Spleen (tissue), 7 donors: Measurements from ENCODE around the gene ENO4.

Experiments used
- CTCF ChIP-seq, 11 experiments: fragments of 200-600 bp in 7 of 11; fragments of 450-650 bp in 4 of 11; sonication (generic) in 4 of 11; IDR thresholded peaks in 8 of 11; conservative IDR thresholded peaks in 3 of 11; 1 replicate in 7 of 11; 2 replicates in 4 of 11; pipeline versions ENCODE4 v1.4.0 to v1.8.0; 2016 to 2021; ENCODE audit warnings: antibody characterized with exemption in 11 of 11, inconsistent platforms in 4 of 11, mild to moderate bottlenecking in 1 of 11
- POLR2A ChIP-seq, 3 donors: fragments of 450-650 bp; IDR thresholded peaks; one replicate each; pipeline ENCODE4 v1.5.1; 2017; ENCODE audit warnings: antibody characterized with exemption in 3 of 3, mild to moderate bottlenecking in 1 of 3
- POLR2AphosphoS5 ChIP-seq, 3 donors: sonication (generic); formaldehyde crosslinking; IDR thresholded peaks; one replicate each; pipeline ENCODE4 v1.5.1; 2017; ENCODE audit warnings: antibody characterized with exemption in 3 of 3
- donor health status: DM: no; HTN: no; CAD: no; lungs with moderate emphysema.
- donor health status: DM: no; HTN: no; CAD: no.
- donor health status: DM: no; HTN: no; CAD: no.

- TF ChIP-seq CTCF (IDR thresholded peaks at IDR 0.05 in 8 of 11, conservative IDR thresholded peaks at IDR 0.05 in 3 of 11) (no peak), POLR2A (IDR thresholded peaks at IDR 0.05) (no peak), POLR2AphosphoS5 (IDR thresholded peaks at IDR 0.05) (no peak)
Measured at GRCh38 chr10:116907245-116907987, 58.1 kb downstream of the ENO4 start.
